DMS53 (cell line): ENCODE results near the gene ADAM22.

Experiments used
- DNase-seq: peaks from one replicate; lab custom pipeline; 2025; lab: John Stamatoyannopoulos, UW

The ADAM22 gene

DNA sequence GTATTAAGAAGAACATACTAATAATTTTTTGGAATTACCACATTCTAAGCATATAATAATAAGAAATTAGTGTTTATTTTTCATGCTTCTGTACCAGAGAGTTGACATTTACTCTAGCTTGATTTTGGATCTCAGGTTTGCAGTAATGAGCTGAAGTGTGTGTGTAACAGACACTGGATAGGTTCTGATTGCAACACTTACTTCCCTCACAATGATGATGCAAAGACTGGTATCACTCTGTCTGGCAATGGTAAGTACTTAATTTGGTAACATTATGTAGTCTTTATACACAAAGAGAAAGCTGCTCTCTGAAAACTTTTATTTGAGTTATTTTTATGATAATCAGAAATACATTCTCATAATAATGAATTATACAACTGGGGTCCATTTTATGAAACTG is 231.6 kb downstream of the ADAM22 start:
- DNase-seq = no peak

DNA sequence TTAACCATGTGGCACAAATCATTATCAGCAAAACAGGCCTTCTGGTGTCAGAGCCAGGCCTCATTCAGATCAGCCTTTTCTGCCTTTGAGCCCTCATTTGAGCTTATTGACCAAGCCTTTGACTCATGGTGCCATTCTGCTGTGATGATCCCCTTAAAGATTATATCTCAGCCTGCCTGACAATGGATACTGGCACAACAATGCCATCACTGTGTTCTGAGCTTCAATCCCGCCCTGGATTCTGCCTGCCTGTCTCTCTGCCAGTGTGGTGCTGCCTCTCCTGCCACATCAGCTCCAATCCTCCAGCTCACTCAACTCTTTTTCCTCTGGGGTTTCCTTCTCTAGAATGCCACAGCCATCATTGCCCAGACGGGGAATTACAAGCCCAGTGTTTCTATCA is 233.2 kb downstream of the ADAM22 start:
- no peak for DNase-seq

GRCh38 chr7:88167721-88168120 is 233.7 kb downstream of the ADAM22 start:
- DNase-seq = no peak

DNA sequence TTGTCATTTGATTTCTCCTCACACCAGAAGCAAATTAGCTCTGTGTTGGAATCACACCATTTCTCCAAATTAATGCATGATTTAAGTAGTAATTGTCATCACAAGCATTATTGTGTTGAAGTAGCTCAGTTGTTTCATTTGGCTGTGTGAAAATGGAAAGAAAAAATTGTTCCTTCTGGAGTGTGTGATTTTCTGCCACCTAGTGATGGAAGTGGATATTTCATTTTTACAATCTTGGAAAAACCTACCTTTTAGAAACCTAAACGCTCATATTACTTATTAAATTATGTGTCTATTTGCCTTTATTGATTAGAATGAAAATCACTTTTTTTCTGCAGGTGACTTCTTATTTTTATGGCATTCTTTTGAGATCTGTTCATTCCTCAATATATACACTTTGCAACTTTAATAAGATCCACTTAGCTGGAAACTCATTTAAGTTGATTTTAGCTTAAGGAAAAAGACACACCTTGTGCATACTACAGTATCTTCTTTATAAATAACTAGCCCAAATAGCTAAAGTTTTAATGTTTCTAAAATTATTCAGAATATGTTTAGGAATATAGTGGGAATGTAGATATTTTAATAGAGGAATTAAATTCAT is 235.8 kb downstream of the ADAM22 start:
- peak; percentile 60 for DNase-seq

DNA sequence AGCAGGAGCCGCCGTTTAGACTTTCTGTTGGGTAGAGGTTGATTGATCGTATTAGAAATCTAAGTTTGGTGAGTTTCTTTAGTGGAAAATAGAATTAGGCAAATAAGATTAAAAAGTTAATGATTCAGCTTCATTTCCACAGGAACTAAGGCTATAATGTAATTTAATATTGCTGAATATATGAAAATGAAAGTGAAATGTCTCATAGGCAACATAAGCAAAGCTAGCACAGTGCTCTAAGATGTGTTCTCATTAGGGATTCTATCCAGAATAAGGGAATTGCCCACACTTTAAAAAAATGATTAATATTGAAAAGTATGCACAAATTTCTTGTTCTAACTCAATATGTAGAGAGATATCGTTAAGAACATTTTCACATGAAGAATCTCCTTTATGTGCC is 238.8 kb downstream of the ADAM22 start:
- DNase-seq = no peak

DNA sequence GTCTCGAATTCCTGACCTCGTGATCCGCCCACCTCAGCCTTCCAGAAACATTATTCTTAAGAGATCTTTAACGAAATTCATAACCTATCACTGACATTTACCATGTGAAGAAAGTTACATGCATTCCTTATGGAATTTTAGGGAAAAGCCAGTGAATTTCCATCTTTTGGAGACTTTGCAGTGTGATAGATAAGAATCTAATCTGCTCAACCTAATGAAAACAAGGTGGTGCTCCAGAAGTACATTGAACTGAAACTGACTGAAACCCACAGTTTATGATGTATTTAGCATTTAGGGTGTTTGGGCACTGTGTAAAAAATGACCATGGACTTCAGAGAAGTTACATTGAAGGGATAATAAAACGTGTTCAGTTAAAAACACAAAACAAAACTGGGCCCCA is 242.1 kb downstream of the ADAM22 start:
- DNase-seq = no peak

GRCh38 chr7:88183051-88183450 is 249.0 kb downstream of the ADAM22 start:
- DNase-seq = no peak

GRCh38 chr7:88184848-88185304 is 250.8 kb downstream of the ADAM22 start:
- DNase-seq = peak; percentile 10

GRCh38 chr7:88185650-88186049 is 251.6 kb downstream of the ADAM22 start:
- DNase-seq = no peak

GRCh38 chr7:88191911-88192310 is 257.9 kb downstream of the ADAM22 start:
- no peak for DNase-seq

- DNase-seq = no peak
These were observed 266.2 kb downstream of the ADAM22 start for GRCh38 chr7:88200261-88200660.

DNA sequence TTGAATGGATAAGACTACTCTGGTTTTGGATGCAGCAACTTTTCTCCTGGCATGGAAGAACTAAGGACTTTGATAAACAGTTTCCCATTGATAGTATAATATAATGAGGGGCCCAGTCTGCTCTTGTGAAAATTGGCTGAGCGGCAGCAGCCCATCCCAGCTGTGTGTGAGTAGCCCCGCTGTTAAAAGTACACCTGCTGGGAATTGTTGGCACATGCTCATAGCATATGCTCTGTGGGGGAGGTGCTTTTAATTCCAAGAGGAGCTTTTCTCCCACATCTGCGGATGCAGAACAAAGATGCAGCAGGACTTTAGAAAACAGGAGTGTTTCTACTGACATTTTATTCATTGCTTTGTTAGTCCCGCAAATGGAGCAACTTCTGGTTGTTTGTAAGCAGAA is 266.7 kb downstream of the ADAM22 start:
- peak; percentile 70 for DNase-seq

GRCh38 chr7:88201305-88201704 is 267.3 kb downstream of the ADAM22 start:
- peak; percentile 35 for DNase-seq

DNA sequence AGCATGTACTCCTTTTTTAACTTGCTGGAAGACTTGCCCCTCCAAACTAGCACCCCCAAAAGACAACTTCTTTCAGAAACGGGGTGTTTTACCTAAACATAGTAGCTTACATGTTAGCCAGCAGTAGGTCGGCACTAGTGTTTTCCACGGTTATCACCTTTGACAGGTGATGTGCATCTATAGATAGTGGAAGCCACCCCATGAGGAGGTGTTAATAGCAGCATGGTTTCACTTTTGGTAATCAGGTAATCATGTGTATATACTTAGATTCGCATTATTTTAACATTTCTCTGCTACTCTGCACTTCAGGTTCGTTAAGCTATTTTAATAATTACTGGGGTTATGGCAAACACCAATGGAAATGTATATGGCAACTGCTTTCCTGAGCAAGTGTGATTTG is 268.2 kb downstream of the ADAM22 start:
- DNase-seq = no peak

- DNase-seq = no peak
These were observed 268.7 kb downstream of the ADAM22 start for GRCh38 chr7:88202799-88203198.

- DNase-seq = no peak
These were observed 269.4 kb downstream of the ADAM22 start for GRCh38 chr7:88203401-88203800.

GRCh38 chr7:88204525-88205110 is 270.6 kb downstream of the ADAM22 start:
- no peak for DNase-seq

- no peak for DNase-seq
These were observed 271.1 kb downstream of the ADAM22 start for GRCh38 chr7:88205179-88205578.

GRCh38 chr7:88206254-88206653 is 272.2 kb downstream of the ADAM22 start:
- no peak for DNase-seq

GRCh38 chr7:88208521-88208920 is 274.5 kb downstream of the ADAM22 start:
- DNase-seq = no peak

- no peak for DNase-seq
These were observed 278.9 kb downstream of the ADAM22 start for GRCh38 chr7:88212918-88213317.

DNA sequence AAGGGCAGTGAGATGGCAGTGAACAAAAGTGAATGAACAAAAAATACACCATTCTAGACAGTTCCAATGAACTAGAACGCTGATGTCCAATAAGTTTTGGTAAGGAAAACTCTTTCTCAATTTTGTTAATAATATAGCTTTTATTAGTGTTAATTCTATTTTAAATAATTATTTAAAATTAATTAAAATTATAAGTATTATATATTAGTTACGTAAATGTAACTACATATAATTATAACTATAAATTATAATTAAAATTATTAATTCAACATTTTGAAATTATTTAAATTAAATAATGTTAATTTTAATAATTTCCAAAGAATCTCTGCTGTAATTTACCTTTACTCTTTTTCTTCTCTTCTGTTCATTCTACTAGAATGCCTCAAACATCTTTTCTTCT is 280.4 kb downstream of the ADAM22 start:
- DNase-seq = no peak

DNA sequence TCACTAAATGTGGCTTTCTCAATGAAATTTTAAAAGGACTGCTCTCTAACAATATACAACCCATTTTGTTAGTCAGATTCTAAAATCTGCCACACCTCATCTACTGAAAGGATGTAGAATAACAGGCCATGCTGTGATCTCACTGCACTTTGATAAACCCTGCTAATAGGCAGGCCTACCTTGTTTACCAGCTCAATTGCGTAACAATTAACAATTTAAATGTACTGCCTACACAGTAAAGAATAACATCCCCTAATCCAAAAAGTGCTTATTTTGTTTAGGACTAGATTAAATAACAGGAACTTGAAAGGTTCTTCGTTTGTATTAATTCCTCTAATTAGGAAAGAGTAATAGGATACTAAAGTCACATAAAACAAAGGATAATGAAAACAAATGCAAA is 281.2 kb downstream of the ADAM22 start:
- no peak for DNase-seq

- peak; percentile 82 for DNase-seq
These were observed 282.2 kb downstream of the ADAM22 start for GRCh38 chr7:88216276-88216675.
